ENCODE measurements around the gene KLF8.

The KLF8 gene

DNA sequence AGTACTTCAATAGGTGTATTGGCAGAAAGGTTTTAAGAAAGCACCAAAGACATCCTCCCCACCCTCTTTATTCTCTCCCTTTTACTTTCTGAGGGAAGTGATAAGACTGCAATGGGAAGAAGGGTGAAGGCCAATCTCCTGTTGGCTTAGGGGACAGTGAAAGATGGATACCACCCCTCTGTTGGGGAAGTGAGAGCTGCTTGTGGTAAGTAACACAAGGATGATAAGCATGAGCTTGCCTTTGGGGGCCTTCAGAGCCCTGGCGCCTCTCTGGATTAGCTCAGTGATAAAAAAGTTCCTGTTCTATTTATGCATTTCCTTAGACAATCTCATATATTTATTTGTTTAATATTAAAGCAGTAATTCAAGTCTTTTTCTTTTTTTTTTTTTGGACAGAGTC, 5.2 kb upstream of the KLF8 start:
- Histone ChIP-seq H3K27ac (no peak overlapping the region), H3K4me3 (no peak overlapping the region)
- TF ChIP-seq, protein P1, sequence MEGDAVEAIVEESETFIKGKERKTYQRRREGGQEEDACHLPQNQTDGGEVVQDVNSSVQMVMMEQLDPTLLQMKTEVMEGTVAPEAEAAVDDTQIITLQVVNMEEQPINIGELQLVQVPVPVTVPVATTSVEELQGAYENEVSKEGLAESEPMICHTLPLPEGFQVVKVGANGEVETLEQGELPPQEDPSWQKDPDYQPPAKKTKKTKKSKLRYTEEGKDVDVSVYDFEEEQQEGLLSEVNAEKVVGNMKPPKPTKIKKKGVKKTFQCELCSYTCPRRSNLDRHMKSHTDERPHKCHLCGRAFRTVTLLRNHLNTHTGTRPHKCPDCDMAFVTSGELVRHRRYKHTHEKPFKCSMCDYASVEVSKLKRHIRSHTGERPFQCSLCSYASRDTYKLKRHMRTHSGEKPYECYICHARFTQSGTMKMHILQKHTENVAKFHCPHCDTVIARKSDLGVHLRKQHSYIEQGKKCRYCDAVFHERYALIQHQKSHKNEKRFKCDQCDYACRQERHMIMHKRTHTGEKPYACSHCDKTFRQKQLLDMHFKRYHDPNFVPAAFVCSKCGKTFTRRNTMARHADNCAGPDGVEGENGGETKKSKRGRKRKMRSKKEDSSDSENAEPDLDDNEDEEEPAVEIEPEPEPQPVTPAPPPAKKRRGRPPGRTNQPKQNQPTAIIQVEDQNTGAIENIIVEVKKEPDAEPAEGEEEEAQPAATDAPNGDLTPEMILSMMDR (IDR thresholded peaks at IDR 0.05): no peak
- no peak for DNase-seq (ENCODE audit: low spot score)

DNA sequence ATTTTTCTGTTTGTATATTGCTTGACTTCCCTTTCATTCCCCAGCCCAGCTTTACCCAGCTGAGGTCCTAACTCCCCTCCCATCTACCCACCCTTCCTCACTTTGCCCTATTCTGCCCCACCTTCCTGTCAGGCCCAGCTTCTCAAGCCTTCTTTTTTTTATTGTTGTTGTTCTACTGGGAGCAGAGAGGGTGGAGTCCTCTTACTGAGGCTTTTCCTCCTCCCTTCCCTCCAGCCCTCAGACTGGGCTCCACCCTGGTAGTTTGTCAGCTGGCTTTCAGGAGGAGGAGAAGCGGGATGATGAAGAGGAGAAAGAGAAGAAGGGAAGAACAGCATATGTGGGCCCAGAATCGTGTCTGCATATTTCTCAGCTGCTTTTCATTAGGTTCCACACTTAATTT, 3.2 kb upstream of the KLF8 start:
- no peak for DNase-seq (ENCODE audit: low spot score)
- H3K27ac ChIP-seq: peak overlapping the region; percentile 33 to 64
- no peak overlapping the region for H3K4me3 ChIP-seq
- TF ChIP-seq, protein P1 (IDR thresholded peaks at IDR 0.05): no peak

DNA sequence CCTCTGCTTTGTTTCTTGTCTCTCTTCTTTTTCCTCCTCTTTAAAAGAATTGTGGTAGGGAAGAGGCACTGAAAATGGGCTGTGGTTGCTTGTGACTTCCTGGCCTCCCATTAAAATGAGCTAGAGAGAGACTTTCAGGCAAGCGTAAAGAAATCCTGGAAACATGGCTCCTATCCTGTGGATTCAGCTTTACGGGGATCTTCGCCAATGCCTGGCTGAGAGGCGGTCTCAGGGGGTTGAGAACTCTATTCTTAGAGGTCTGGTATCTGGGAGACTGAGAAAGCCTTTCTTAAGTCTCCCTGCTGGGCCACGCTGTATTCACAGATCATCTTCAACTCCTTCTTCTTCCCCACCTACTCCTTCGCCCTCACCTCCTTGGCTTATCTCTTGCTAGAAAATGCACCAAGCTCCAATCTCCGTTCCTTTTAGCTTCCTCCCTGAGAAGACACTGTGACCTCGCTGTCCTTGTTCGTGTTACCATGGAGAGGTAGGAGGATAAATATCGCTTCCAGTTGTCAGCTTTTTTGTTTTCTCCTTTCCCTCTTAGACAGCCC, 542 bp upstream of the KLF8 start:
- peak overlapping the region; percentile 70 for H3K4me3 ChIP-seq
- no peak for DNase-seq (ENCODE audit: low spot score)
- TF ChIP-seq, protein P1 (IDR thresholded peaks at IDR 0.05): no peak
- peak overlapping the region; percentile 73 to 89 for H3K27ac ChIP-seq

DNA sequence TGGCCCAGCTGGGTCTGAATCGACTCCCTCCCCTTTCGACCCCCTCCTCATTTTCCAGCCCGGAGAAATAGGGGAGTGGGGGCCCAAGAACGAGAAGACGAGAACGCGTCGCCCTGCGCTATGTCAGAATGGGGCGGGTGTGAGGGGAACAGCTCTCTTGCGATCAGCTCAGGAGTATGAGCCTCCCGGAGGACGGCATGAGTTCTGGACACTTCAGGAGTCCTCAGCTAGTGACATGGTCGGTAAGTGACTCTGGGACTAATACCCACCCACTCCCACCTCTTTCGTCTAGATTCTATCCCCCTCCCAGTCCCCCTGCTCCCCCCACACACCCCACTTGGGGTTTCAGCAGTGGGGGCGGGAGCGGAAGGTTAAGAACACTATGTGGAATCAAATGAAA, 944 bp downstream of the KLF8 start:
- TF ChIP-seq, protein P1 (IDR thresholded peaks at IDR 0.05): no peak
- Histone ChIP-seq H3K27ac (peak overlapping the region; percentile 73 to 89), H3K4me3 (peak overlapping the region; percentile 70)
- no peak for DNase-seq (ENCODE audit: low spot score)

DNA sequence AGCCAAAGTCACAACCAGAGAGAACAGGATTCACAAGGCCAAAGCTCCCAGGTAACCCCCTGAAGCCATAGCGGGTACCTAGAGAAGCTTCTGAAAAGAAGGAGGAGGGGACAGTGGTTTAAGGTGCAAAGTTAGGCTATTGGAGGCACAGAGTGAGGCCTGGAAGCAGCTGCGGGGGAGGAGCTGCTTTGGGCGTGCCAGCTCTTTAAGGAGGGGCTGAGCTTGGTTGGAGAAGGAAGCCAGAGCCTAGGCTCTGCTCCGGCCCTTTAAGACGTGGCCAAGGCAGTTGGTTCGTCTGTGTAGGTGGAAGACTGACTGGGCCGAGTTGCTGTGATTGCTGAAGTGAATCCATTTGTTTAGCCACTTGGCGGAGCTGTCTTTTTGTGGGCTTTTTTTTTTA, 1.5 kb downstream of the KLF8 start:
- DNase-seq (ENCODE audit: low spot score): peak; percentile 79
- TF ChIP-seq, protein P1 (IDR thresholded peaks at IDR 0.05): no peak
- H3K27ac ChIP-seq: peak overlapping the region; percentile 73 to 89
- peak overlapping the region; percentile 70 for H3K4me3 ChIP-seq

DNA sequence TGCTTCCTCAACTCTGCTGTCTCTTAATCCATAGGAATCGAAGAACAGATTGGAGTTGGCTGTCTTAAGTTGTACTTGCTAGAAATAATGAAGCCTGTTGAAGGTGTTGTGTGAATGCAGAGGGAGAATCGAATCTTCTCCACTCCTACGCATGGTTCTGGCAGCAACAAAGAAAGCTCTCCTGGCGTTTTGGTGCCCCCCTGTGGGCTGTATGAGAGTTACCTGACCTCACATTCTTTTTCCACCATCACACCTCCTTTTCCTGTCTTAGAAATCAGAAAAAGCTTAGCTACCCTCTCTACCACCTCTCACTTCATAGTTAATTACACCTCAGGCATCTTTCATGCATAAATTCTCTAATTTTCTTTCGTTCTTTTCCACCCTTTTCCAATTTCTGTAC, 16.3 kb downstream of the KLF8 start:
- no peak for DNase-seq (ENCODE audit: low spot score)

More for the DNA sequence above, 16.3 kb downstream of the KLF8 start:
- TF ChIP-seq, protein P1 (IDR thresholded peaks at IDR 0.05): peak; percentile 40
- Histone ChIP-seq H3K4me3 (no peak overlapping the region), H3K27ac (no peak overlapping the region)

All from coronary artery (tissue), 2 donors.